HG03095 (cell line): ENCODE results near the gene DHRS12.
A peak's percentile ranks its signal among the peaks of the same experiment; 100 is the strongest.

Experiments
- ATAC-seq: cut with Tn5 transposase; IDR thresholded peaks from one replicate; pipeline ENCODE4 v1.9.1; 2021; ENCODE audit warnings: moderate library complexity; ENCODE audit not compliant: unreplicated experiment

Gene DHRS12

GRCh38 chr13:51784097-51784496 is 19.9 kb downstream of the DHRS12 start:
- ATAC-seq: no peak

- ATAC-seq: no peak
These were observed 20.4 kb downstream of the DHRS12 start for GRCh38 chr13:51783428-51784094.

DNA sequence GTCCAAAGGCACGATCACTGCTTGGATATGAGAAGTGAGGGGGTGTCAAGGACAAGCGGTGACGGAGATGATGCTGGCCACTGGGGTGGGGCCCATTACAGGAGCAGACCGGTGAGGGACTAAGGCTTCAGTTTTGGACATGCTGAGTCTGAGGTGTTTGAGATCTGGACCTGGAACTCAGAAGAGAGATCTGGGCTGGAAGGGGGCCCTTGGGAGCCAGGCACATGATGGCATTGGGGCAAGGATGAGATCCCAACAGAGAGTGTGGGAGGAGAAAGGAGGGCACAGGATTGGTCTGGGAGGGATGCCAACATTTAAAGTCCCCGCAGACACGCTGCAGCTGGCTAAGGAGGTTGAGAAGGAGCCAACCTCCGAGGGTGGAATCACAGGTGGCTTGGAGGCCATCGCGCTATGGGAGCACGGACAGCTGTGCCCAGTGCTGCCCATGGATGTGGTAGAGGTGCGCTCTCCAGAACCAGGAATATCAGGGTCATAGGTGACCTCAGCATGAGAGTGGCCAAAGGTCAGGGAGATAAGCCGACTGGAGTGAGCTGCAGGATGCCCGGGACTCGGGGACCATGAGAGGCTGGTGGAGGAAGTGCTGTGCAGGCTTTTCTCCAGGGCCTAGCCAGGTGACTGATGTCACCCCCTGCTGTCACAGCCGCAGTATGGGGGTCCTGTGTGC is 21.8 kb downstream of the DHRS12 start:
- no peak for ATAC-seq

DNA sequence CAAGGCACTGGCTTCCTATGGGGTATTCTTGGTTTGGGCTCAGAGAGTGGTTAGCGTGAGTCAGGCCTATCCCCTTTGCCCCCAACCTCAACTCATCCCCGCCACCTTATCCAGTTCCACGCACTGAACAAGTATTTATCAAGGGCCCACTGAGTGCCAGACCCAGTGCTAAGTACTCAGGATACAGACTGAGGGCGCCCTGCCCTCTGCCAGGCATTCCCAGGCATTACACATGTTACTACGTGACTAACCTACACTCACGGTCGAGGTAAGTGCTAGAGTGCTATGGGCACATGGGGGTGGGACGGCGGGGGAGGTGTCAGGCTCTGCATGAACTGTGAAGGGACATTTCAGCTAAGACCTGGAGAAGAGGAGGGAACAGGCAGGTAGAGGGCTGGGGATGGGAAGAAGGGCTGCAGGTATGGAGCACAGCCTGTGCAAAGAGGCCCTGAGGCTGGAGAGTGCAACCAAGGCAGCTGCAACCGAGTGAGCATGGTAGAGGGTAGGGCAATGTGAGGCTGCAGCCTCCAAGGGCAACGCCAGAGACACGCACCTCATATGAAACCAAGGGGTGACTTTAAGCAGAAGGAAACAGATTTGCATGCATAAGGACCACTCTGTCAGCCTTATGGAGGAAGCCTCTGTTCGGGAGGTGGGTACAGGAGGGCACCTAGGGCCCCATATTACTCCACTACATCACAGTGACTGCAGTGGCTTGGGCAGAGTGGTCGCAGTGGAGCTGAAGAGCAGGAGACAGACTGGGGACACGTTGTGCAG is 22.5 kb downstream of the DHRS12 start:
- peak; percentile 72 for ATAC-seq

GRCh38 chr13:51780099-51780498 is 23.9 kb downstream of the DHRS12 start:
- no peak for ATAC-seq

GRCh38 chr13:51778392-51778791 is 25.6 kb downstream of the DHRS12 start:
- ATAC-seq: no peak

GRCh38 chr13:51777921-51778320 is 26.0 kb downstream of the DHRS12 start:
- no peak for ATAC-seq

DNA sequence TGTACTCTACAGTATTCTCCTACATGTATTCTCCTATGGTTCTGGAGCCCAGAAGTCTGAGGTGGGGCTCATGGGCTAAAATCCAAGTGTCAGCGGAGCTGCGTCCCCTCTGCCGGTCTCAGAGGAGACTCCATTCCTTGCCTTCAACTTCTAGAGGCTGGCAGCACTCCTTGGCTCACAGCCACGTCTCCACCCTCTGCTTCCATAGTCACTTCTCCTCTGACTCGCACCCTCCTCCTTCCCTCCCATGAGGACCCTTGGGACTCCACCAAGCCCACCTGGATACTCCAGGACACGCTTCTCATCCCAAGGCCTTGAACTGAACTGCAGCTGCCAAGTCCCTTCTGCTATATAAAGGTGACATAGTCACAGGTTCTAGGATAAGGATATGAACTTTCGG is 27.8 kb downstream of the DHRS12 start:
- no peak for ATAC-seq

GRCh38 chr13:51773515-51773914 is 30.4 kb downstream of the DHRS12 start:
- no peak for ATAC-seq

DNA sequence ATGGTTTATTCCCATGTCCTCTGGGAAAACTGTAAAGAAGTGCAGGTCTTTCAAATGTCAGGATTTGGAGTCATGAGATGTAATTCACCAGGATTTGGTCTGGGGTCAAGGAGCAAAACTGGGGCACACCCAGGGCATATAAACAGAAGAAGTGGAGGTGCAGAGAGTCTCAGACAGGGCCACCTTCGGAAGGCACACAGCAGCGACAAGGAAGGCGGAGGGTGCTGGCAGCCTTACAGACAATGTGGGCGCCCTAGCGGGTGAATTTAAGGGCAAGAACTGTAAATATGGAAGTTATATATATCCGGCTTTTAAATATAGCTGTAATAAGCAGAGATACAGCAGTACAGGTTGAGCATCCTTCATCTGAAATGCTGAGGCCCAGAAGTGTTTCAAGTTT is 31.2 kb downstream of the DHRS12 start:
- ATAC-seq: no peak

GRCh38 chr13:51772105-51772455 is 31.9 kb downstream of the DHRS12 start:
- ATAC-seq: no peak

GRCh38 chr13:51771418-51772104 is 32.4 kb downstream of the DHRS12 start:
- no peak for ATAC-seq

- no peak for ATAC-seq
These were observed 33.1 kb downstream of the DHRS12 start for GRCh38 chr13:51770681-51771417.

DNA sequence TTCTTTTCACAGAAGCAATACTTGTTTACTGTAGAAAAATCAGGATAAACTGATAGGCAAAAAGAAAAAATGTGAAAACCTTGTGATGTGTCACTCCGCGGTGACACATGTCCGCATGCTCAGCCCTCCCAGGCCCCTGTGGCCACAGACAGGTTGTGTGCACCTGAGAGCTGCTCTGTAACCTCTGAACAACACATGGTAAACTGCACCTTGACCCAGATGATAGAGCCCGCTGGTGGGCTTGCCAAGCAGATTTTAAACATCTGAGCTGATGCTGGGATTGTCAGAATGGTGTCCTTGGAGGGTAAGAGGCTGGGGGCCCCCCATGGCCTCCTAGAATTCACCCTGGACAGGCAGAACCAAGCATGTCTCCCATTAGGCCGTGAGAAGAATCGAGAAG is 33.8 kb downstream of the DHRS12 start:
- ATAC-seq: no peak

GRCh38 chr13:51769455-51770127 is 34.4 kb downstream of the DHRS12 start:
- ATAC-seq: no peak

DNA sequence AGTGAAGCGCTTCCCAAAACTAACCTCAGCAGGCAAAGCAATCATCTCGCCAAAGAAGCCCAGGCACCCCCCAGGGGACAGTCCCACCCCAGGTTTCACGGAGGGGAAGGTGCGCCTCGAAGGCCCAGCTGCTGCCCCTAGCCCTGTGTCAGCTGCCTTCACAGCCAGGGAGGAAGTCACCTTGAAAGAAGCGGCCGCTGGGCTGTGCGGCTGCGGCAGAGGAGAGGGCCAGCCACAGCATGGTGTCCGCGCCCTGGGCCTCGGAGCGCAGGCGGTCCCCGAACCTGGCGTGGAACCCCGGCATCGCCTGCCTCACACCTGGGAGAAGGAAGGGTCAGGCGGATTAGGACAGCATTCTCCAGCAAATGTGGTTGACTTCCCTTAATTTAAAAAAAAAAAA is 35.0 kb downstream of the DHRS12 start:
- no peak for ATAC-seq

GRCh38 chr13:51768378-51768921 is 35.5 kb downstream of the DHRS12 start:
- no peak for ATAC-seq

DNA sequence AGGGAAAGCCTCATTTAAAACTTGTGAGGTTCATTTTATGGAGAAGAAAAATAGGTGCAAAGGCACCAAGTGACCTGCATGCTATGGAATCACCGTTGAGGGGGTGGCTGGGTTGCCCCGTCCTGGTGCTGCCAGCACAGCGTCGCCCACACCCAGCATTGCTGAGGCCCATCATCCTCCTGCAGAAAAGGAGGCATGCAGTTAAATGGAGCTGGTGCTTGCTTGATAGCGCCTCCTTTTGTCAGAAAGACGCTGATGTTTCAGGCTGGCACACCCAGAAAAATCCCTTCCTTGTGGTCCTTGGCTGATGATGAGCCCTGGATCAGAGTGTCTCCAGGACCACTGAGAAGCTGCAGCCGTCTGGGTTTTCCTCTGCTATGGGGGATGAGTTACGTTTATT is 36.9 kb downstream of the DHRS12 start:
- no peak for ATAC-seq

- ATAC-seq: no peak
These were observed 38.8 kb downstream of the DHRS12 start for GRCh38 chr13:51765142-51765515.
